DOHH2 (cell line): ENCODE data around the gene CAND1.

Experiments used
- H3F3A ChIP-seq: fragments of 200-600 bp; sonication (generic), shearing (Covaris generic); 2 replicates; pipeline ENCODE4 v1.6.0; 2016; ENCODE audit warnings: antibody characterized with exemption, mild to moderate bottlenecking; ENCODE audit not compliant: control insufficient read depth, insufficient read depth
- H3K27ac ChIP-seq: fragments of 200-600 bp; sonication (generic); 2 replicates; pipeline ENCODE4 v1.5.1; 2014; ENCODE audit warnings: low read depth, mild to moderate bottlenecking, low read length, moderate library complexity
- H3K27me3 ChIP-seq: fragments of 200-600 bp; sonication (generic); 2 replicates; pipeline ENCODE4 v1.6.1; 2014; ENCODE audit warnings: mild to moderate bottlenecking, low read length, mixed read lengths; ENCODE audit not compliant: control insufficient read depth
- H3K36me3 ChIP-seq: fragments of 200-600 bp; sonication (generic); 2 replicates; pipeline ENCODE4 v1.6.1; 2014; ENCODE audit warnings: mild to moderate bottlenecking, low read length, moderate library complexity, mixed read lengths; ENCODE audit not compliant: control insufficient read depth
- H3K4me1 ChIP-seq: fragments of 200-600 bp; sonication (generic); 2 replicates; pipeline ENCODE4 v1.6.1; 2014; ENCODE audit warnings: mild to moderate bottlenecking, low read length, mixed read lengths; ENCODE audit not compliant: control insufficient read depth
- H3K4me2 ChIP-seq: fragments of 200-600 bp; sonication (generic); 2 replicates; pipeline ENCODE4 v1.6.0; 2014; ENCODE audit warnings: mild to moderate bottlenecking, low read length, moderate library complexity
- H3K4me3 ChIP-seq: fragments of 200-600 bp; sonication (generic); 2 replicates; pipeline ENCODE4 v1.5.1; 2014; ENCODE audit warnings: mild to moderate bottlenecking, low read length, mixed read lengths
- H3K79me2 ChIP-seq: fragments of 200-600 bp; sonication (generic); 2 replicates; pipeline ENCODE4 v1.6.1; 2014; ENCODE audit warnings: mild to moderate bottlenecking, low read length, mixed read lengths; ENCODE audit not compliant: control insufficient read depth
- H3K9me2 ChIP-seq: fragments of 200-600 bp; sonication (generic); replicated peaks from 2 replicates; pipeline ENCODE4 v1.6.1; 2014; ENCODE audit warnings: mild to moderate bottlenecking, low read length, mixed read lengths; ENCODE audit not compliant: control insufficient read depth
- H3K9me3 ChIP-seq: fragments of 200-600 bp; sonication (generic); 2 replicates; pipeline ENCODE4 v1.6.1; 2014; ENCODE audit warnings: antibody characterized with exemption, low read length, mixed read lengths; ENCODE audit not compliant: control insufficient read depth, insufficient read depth
- H4K20me1 ChIP-seq: fragments of 200-600 bp; sonication (generic); 2 replicates; pipeline ENCODE4 v1.6.0; 2014; ENCODE audit warnings: low read depth, mild to moderate bottlenecking, antibody characterized with exemption, low read length, moderate library complexity; ENCODE audit not compliant: control insufficient read depth, insufficient read depth
- CTCF ChIP-seq: fragments of 200-600 bp; sonication (generic); IDR thresholded peaks from one replicate; pipeline ENCODE4 v1.5.1; 2014; ENCODE audit warnings: antibody characterized with exemption, mild to moderate bottlenecking, low read depth, low read length; ENCODE audit not compliant: poor library complexity, severe bottlenecking
- EZH2phosphoT487 ChIP-seq: fragments of 200-600 bp; sonication (generic); IDR thresholded peaks from 2 replicates; pipeline ENCODE4 v1.6.1; 2017; ENCODE audit warnings: borderline replicate concordance, mild to moderate bottlenecking, antibody characterized with exemption, low read length, moderate library complexity, mixed read lengths

CAND1 gene

GRCh38 chr12:67306712-67307111 is 37.6 kb downstream of the CAND1 start:
- H3K4me3 ChIP-seq: no peak overlapping the region
- no peak overlapping the region for H3K4me2 ChIP-seq
- H3F3A ChIP-seq: no peaks in the 10 kb centered on the region
- H3K79me2 ChIP-seq: peaks cover 12% of the 10 kb centered on the region; the same call in 1 of the 2 replicates
- H3K9me3 ChIP-seq: no peaks in the 10 kb centered on the region
- H3K27me3 ChIP-seq: no peaks in the 10 kb centered on the region
- no peaks in the 10 kb centered on the region for H3K9me2 ChIP-seq
- H3K27ac ChIP-seq: no peak overlapping the region
- no peak for TF ChIP-seq EZH2phosphoT487
- no peak for TF ChIP-seq CTCF
- H3K36me3 ChIP-seq: peaks cover 97% of the 10 kb centered on the region
- no peaks in the 10 kb centered on the region for H4K20me1 ChIP-seq
- no peaks in the 10 kb centered on the region for H3K4me1 ChIP-seq

GRCh38 chr12:67315661-67316060 is 46.5 kb downstream of the CAND1 start:
- H3K27me3 ChIP-seq: no peaks in the 10 kb centered on the region
- H4K20me1 ChIP-seq: no peaks in the 10 kb centered on the region
- peaks cover 13% of the 10 kb centered on the region for H3K4me1 ChIP-seq
- H3K9me3 ChIP-seq: no peaks in the 10 kb centered on the region
- peaks cover 78% of the 10 kb centered on the region for H3K36me3 ChIP-seq
- TF ChIP-seq EZH2phosphoT487: no peak
- no peak for TF ChIP-seq CTCF
- H3F3A ChIP-seq: no peaks in the 10 kb centered on the region; the same call in 1 of the 2 replicates
- H3K79me2 ChIP-seq: no peaks in the 10 kb centered on the region
- H3K27ac ChIP-seq: no peak overlapping the region
- no peak overlapping the region for H3K4me2 ChIP-seq
- H3K9me2 ChIP-seq: no peaks in the 10 kb centered on the region
- H3K4me3 ChIP-seq: no peak overlapping the region

GRCh38 chr12:67318786-67319185 is 49.6 kb downstream of the CAND1 start:
- H3K27ac ChIP-seq: no peak overlapping the region
- peaks cover 59% of the 10 kb centered on the region for H3K36me3 ChIP-seq
- H3K9me2 ChIP-seq: no peaks in the 10 kb centered on the region
- TF ChIP-seq CTCF: no peak
- TF ChIP-seq EZH2phosphoT487: no peak
- H3K27me3 ChIP-seq: no peaks in the 10 kb centered on the region
- H3K79me2 ChIP-seq: no peaks in the 10 kb centered on the region
- H4K20me1 ChIP-seq: no peaks in the 10 kb centered on the region
- H3K4me3 ChIP-seq: no peak overlapping the region
- peaks cover 7% of the 10 kb centered on the region for H3K4me1 ChIP-seq
- H3K9me3 ChIP-seq: no peaks in the 10 kb centered on the region
- H3F3A ChIP-seq: no peaks in the 10 kb centered on the region; the same call in 1 of the 2 replicates
- H3K4me2 ChIP-seq: no peak overlapping the region

- H3K4me3 ChIP-seq: no peak overlapping the region
- no peaks in the 10 kb centered on the region for H3K9me2 ChIP-seq
- H3K79me2 ChIP-seq: no peaks in the 10 kb centered on the region
- no peaks in the 10 kb centered on the region for H4K20me1 ChIP-seq
- no peaks in the 10 kb centered on the region for H3K4me1 ChIP-seq
- no peak overlapping the region for H3K4me2 ChIP-seq
- H3K27me3 ChIP-seq: no peaks in the 10 kb centered on the region
- peaks cover 48% of the 10 kb centered on the region for H3K36me3 ChIP-seq
- no peaks in the 10 kb centered on the region for H3K9me3 ChIP-seq
- H3K27ac ChIP-seq: no peak overlapping the region
- no peak for TF ChIP-seq CTCF
- no peaks in the 10 kb centered on the region; the same call in 1 of the 2 replicates for H3F3A ChIP-seq
Observed at GRCh38 chr12:67319936-67320335, 50.8 kb downstream of the CAND1 start.
